B cell (primary cell): Measurements from ENCODE around the gene BIN2. TPM values are rescaled to one million over a fixed set of nuclear protein-coding genes. Genes with fewer than 3 reads are reported as not detected.

Experiments used
- ATAC-seq: fragments of 200-7000 bp; cut with Tn5 transposase; one replicate; pipeline ENCODE4 v1.10.0; 2021; ENCODE audit warnings: low read depth, mild to moderate bottlenecking, moderate number of reproducible peaks, moderate library complexity
- CTCF ChIA-PET: fragments of 350-600 bp; sonication (Branson Sonifier 250); formaldehyde crosslinking; loops from one replicate; lab custom pipeline; 2021; ENCODE audit warnings: antibody characterized with exemption, inconsistent platforms; lab: Charles Lee
- POLR2A ChIA-PET: fragments of 350-600 bp; sonication (Branson Sonifier 250); formaldehyde crosslinking; loops from one replicate; lab custom pipeline; 2021; ENCODE audit warnings: antibody characterized with exemption; lab: Charles Lee
- DNase-seq: peaks from one replicate; pipeline ENCODE4 v3.0.0; 2013
- H2AFZ ChIP-seq: 2 replicates; pipeline ENCODE4 v1.6.1; 2012; ENCODE audit warnings: mild to moderate bottlenecking, low read depth, low read length; ENCODE audit not compliant: insufficient read depth, poor library complexity, severe bottlenecking
- H3K27ac ChIP-seq, 2 donors: 1 replicate in 1 of 2; 2 replicates in 1 of 2; pipeline ENCODE4 v1.5.1; 2012 to 2013; ENCODE audit warnings: low read length in 2 of 2, mild to moderate bottlenecking in 2 of 2, moderate library complexity in 1 of 2
- H3K27me3 ChIP-seq, 4 experiments: fragments of 200-600 bp in 1 of 4; sonication (generic) in 1 of 4; replicated peaks in 1 of 4; 1 replicate in 2 of 4; 2 replicates in 2 of 4; pipeline versions ENCODE4 v1.6.1 to v1.7.0; 2013 to 2016; ENCODE audit warnings: low read length in 3 of 4, mild to moderate bottlenecking in 2 of 4, mixed read lengths in 1 of 4, moderate library complexity in 1 of 4; ENCODE audit not compliant: insufficient read depth in 4 of 4, control insufficient read depth in 3 of 4; ENCODE audit errors: control extremely low read depth in 1 of 4
- H3K36me3 ChIP-seq, 2 experiments: replicated peaks in 1 of 2; 1 replicate in 1 of 2; 2 replicates in 1 of 2; pipeline versions ENCODE4 v1.6.1 to v1.7.1; 2013; ENCODE audit warnings: low read length in 1 of 2; ENCODE audit not compliant: insufficient read depth in 2 of 2, control insufficient read depth in 1 of 2; ENCODE audit errors: control extremely low read depth in 1 of 2, extremely low read depth in 1 of 2
- H3K4me1 ChIP-seq, 2 donors: fragments of 200-600 bp in 1 of 2; sonication (generic) in 1 of 2; 1 replicate in 1 of 2; 2 replicates in 1 of 2; pipeline versions ENCODE4 v1.5.1 to v1.6.1; 2013 to 2017; ENCODE audit warnings: low read length in 2 of 2; ENCODE audit not compliant: control insufficient read depth in 2 of 2, insufficient read depth in 2 of 2
- H3K4me2 ChIP-seq: replicated peaks from 2 replicates; pipeline ENCODE3; 2012; ENCODE audit warnings: mild to moderate bottlenecking, low read depth, low read length; ENCODE audit not compliant: poor library complexity, severe bottlenecking
- H3K4me3 ChIP-seq, 5 experiments: fragments of 200-600 bp in 1 of 5; sonication (generic) in 1 of 5; 1 replicate in 3 of 5; 2 replicates in 2 of 5; pipeline versions ENCODE4 v1.5.1 to v1.7.0; 2011 to 2016; ENCODE audit warnings: low read length in 4 of 5, mild to moderate bottlenecking in 4 of 5, low read depth in 2 of 5, control low read depth in 1 of 5, moderate library complexity in 1 of 5; ENCODE audit not compliant: insufficient read depth in 1 of 5; ENCODE audit errors: control extremely low read depth in 1 of 5, extremely low read depth in 1 of 5
- H3K79me2 ChIP-seq: fragments of 200-600 bp; sonication (generic); one replicate; pipeline ENCODE4 v1.6.0; 2016; ENCODE audit warnings: low read length; ENCODE audit not compliant: control insufficient read depth, insufficient read depth
- H3K9ac ChIP-seq: fragments of 200-600 bp; sonication (generic); 2 replicates; pipeline ENCODE4 v1.6.1; 2017; ENCODE audit warnings: mild to moderate bottlenecking, low read length, moderate library complexity
- H3K9me3 ChIP-seq, 3 donors: one replicate each; pipeline versions ENCODE4 v1.6.1 to v1.7.1; 2013; ENCODE audit warnings: low read length in 2 of 3; ENCODE audit not compliant: control insufficient read depth in 2 of 3, insufficient read depth in 1 of 3; ENCODE audit errors: control extremely low read depth in 1 of 3
- H4K20me1 ChIP-seq: 2 replicates; pipeline ENCODE4 v1.6.0; 2012; ENCODE audit warnings: mild to moderate bottlenecking, low read length; ENCODE audit not compliant: insufficient read depth, control insufficient read depth, poor library complexity, severe bottlenecking
- H3K27ac Mint-ChIP-seq: one replicate; pipeline ENCODE4 v1.8.0; 2021; ENCODE audit warnings: mixed read lengths
- H3K27me3 Mint-ChIP-seq: one replicate; pipeline ENCODE4 v1.8.0; 2021; ENCODE audit warnings: mixed read lengths
- H3K4me1 Mint-ChIP-seq: one replicate; pipeline ENCODE4 v1.8.0; 2021; ENCODE audit warnings: mixed read lengths
- H3K4me3 Mint-ChIP-seq: one replicate; pipeline ENCODE4 v1.8.0; 2021; ENCODE audit warnings: mixed read lengths
- H3K9me3 Mint-ChIP-seq: one replicate; pipeline ENCODE4 v1.8.0; 2022; ENCODE audit warnings: mixed read lengths; ENCODE audit not compliant: insufficient read depth
- CTCF ChIP-seq: fragments of 200-600 bp; IDR thresholded peaks from one replicate; pipeline ENCODE4 v1.8.0; 2022; ENCODE audit warnings: antibody characterized with exemption, mild to moderate bottlenecking
- EZH2 ChIP-seq: IDR thresholded peaks from 2 replicates; pipeline ENCODE4 v1.6.1; 2012; ENCODE audit warnings: borderline replicate concordance, low read depth, mild to moderate bottlenecking, moderate library complexity, low read length; ENCODE audit not compliant: insufficient read depth, poor library complexity, severe bottlenecking
- WGBS: methylation state at CpG from one replicate; pipeline ENCODE4 v1.1.5; 2013; ENCODE audit warnings: missing lambda C conversion rate; ENCODE audit not compliant: insufficient coverage; 5-methylcytosine and 5-hydroxymethylcytosine counted together
- intact Hi-C: fragments of 100-400 bp; cut with micrococcal nuclease; formaldehyde crosslinking; loops from one replicate; pipeline ENCODE4 v1.10.0; 2022
- polyA plus RNA-seq: library from polyadenylated mRNA; depleted of rRNA; stranded (reverse); fragments of >200 nt; gene quantifications from 2 replicates; pipeline ENCODE4 v1.2.3, GENCODE V29; 2012
- total RNA-seq, 2 donors: library from RNA; stranded (reverse); fragments of 120-200 nt in 1 of 2; gene quantifications; 1 replicate in 1 of 2; 2 replicates in 1 of 2; pipeline versions ENCODE4 v1.2.3 to v1.2.4, GENCODE V29; 2013 to 2022

Gene BIN2
- total and polyA plus RNA-seq, 2 donors (not counting 1 experiment from before 2014, with no cell fraction given), result 41.5 to 100 TPM

- H3K4me3 Mint-ChIP-seq, result peak overlapping the region; percentile 73
- peaks cover 0 to 22% of the 10 kb centered on the region in 2 experiments for H3K36me3 ChIP-seq
- H3K27me3 ChIP-seq, result no peaks in the 10 kb centered on the region
- CTCF ChIA-PET, result interaction anchor here (3.0 to 4.4 kb wide), 2 partner anchors 11 to 17 kb away, joined by 10 to 23 read pairs; no protein-coding TSS in a partner anchor
- POLR2A ChIA-PET, result no interaction called here
- TF ChIP-seq CTCF, result no peak
- no peak for TF ChIP-seq EZH2
- H3K27me3 Mint-ChIP-seq, result no peaks in the 10 kb centered on the region
- DNase-seq, result peak; percentile 88
- peak overlapping the region in 1 of 2 donors; percentile 57 for H3K27ac ChIP-seq
- H3K9me3 ChIP-seq, result peaks cover 0 to 7% (median 0%) of the 10 kb centered on the region in 3 donors
- H2AFZ ChIP-seq, result no peak overlapping the region
- H3K27ac Mint-ChIP-seq, result peak overlapping the region; percentile 53
- WGBS, result 15% methylated on average over 9 of the region's 10 CpGs
- peak overlapping the region in 2 of 5 experiments; percentile 4 to 6 for H3K4me3 ChIP-seq
- no peaks in the 10 kb centered on the region for H3K9me3 Mint-ChIP-seq
- H3K79me2 ChIP-seq, result no peaks in the 10 kb centered on the region
- intact Hi-C loops, result loop anchor here (1.0 to 5.0 kb wide), 2 partner anchors 11 to 35 kb away; partner anchors contain the start of gene GALNT6
- peaks cover 30 to 43% of the 10 kb centered on the region in 2 donors for H3K4me1 ChIP-seq
- H3K4me2 ChIP-seq, result peak overlapping the region; percentile 59
- no peaks in the 10 kb centered on the region for H4K20me1 ChIP-seq
- peak; percentile 83 for ATAC-seq
- H3K9ac ChIP-seq, result peak overlapping the region; percentile 9
- peaks cover 39% of the 10 kb centered on the region for H3K4me1 Mint-ChIP-seq
Measured at GRCh38 chr12:51357374-51358047, 33.5 kb upstream of the BIN2 start.
